ENCODE results near the gene GRIK3.

GRIK3 gene

DNA sequence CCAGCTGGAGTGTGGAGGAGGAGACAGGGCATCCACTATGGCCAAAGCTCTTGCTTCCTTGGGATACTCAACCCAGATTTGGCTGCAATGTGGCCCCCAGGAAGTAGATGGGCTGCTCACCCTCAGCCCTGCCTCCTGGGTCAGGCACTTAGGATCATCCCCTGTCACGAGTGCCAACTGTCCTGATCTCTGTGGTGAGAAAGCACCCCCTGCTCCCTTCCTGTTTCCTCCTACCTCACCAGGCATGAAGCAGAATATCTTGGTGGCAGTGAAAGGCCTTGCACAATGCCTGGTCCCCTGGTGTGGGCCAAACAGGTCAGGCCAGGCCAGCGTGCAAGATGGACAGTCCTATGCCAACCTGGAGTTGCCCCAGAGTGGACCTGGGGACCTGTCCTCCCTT is 211.7 kb downstream of the GRIK3 start:
- DNase-seq (ENCODE audit: low read depth), result no peak

DNA sequence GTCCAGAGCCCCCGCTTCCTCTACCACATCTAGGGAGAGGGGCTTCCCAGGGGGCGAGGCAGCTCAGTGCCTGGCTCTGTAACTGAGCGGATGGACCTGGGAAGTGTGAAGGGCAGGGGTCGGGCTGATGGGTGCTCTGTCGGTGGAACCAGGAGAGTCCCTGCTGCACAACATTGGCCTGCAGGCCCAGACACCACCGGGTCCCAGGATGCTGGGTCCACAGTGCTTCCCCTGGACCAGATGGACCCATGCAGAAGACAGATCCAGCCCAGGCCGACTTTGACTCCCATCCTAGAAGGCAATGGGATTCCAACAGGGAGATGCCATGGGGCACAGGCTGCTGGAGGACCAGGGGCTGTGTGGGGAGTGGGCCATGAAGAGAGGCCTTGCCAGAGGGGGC is 212.9 kb downstream of the GRIK3 start:
- DNase-seq (ENCODE audit: low read depth), result no peak

DNA sequence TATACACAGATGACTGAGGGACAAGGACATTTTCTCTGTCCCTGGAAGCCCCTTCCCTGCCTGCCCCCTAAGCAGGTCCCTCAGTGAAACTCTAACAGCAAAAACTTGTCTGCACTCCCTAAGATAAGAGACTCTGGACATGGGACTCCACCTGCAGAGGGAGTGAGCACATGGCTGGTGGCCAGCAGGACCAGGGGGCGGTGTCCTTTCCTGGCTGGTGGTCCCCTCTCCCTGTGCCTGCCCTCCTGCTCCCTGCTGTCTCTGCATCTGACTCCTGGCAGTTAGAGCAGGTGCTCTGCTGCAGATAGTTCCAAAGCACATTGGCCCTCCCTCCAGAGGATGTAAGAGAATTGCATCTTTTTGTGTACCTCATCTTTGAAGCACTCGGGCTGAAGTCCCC is 215.5 kb downstream of the GRIK3 start:
- no peak for DNase-seq (ENCODE audit: low read depth)

DNA sequence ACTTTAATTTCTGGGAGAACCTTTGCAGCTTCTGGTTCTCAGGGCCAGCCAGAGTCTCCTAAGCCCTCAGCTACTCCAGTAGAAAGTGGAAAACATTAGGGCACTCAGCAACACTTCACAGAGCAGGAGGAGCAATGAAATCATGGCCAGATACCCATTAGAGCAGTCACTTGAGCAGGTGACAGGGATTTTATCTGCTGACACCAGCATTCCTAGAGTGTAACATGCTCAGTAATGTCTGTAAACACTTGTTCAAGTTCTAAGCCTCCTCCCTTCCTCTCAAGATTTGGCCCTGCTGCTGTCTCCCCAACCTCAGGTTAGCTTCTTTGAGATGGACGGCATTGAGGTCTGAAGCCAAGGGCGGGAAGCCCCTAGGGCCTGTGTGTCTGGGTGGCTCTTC is 218.0 kb downstream of the GRIK3 start:
- DNase-seq (ENCODE audit: low read depth), result no peak

DNA sequence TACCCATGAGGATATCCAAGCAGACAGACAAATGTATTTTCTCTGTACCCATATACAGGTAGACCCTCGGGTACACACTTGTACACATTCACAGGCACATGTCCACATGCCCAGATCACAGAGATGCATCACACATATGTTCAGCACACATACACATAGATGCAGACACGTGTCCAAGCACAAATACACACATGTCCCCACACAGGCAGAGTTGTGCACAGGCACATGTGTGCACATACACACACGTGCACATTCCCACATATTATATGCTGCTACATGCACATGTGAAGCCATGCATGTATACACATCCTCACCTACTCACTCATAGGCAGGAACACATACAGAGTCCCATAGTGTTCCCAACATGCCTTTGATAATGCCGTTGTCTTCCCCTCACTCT is 219.5 kb downstream of the GRIK3 start:
- no peak for DNase-seq (ENCODE audit: low read depth)

DNA sequence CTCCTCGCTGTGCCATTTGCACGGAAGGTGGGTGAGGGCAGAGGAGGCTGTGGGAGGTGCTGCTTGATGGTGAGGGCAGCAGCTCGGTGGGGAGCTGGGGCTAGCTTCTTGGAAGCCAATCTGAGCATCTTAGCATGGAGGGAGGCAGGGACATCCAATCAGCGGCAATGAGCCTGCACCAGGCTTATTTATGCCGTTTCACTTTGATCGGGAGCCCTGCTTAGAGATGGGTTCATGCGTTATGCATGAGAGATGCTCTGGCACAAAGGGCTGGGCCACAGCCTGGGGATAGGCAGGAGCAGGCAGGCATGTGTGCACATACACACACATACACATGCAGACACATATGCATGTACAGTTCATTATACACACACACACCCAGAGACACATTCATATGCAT is 220.2 kb downstream of the GRIK3 start:
- DNase-seq (ENCODE audit: low read depth), result no peak

DNA sequence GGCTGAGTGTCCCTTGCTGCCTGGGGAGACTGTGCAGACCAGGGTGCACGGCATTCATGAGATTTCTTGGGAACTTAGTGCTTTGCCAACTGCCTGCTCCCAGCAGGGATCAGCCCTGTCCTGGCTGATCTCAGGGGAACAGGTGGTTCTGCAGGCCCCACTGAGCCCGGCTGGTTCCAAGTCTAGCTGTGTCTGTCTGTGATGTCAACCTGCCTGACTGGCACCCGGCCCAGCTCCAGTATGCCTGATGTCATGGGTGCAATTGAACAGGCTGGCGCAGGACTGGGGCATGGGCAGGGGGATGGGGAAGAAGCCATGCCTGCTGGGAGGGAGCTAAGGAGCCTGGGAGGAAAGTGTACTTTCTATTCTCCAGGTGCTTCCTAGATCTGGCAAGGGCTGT is 227.1 kb downstream of the GRIK3 start:
- no peak for DNase-seq (ENCODE audit: low read depth)

DNA sequence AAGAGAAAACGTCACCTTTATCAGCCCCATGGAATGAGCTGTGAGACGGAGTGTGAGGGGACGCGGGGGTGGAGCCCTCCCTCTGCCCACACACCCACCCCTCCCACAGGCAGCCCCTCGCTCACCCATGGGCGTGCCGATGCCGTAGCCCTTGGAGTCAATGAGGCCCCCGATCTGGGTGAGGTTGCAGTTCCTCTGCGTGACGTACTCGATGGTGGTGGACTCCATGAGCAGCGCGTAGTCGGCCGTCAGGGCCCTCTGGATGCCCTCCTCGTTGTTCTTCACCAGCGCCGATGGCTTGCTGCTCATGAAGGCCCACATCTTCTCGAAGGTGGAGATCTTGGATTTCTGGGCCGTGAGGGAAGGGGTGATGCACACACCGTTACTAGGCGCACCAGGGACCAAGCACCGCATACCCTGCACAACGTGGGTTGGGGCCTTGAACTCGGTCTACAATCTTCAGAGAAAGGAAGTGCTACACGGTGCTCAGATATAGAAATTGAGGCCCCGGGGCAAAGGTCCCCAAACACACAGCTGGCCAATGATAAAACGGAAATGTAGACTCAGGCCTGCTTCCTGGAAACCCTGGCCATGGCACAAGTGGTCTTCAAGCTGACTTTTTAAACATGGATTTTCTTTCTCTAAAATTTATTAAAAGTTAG is 228.2 kb downstream of the GRIK3 start:
- DNase-seq (ENCODE audit: low read depth), result no peak

DNA sequence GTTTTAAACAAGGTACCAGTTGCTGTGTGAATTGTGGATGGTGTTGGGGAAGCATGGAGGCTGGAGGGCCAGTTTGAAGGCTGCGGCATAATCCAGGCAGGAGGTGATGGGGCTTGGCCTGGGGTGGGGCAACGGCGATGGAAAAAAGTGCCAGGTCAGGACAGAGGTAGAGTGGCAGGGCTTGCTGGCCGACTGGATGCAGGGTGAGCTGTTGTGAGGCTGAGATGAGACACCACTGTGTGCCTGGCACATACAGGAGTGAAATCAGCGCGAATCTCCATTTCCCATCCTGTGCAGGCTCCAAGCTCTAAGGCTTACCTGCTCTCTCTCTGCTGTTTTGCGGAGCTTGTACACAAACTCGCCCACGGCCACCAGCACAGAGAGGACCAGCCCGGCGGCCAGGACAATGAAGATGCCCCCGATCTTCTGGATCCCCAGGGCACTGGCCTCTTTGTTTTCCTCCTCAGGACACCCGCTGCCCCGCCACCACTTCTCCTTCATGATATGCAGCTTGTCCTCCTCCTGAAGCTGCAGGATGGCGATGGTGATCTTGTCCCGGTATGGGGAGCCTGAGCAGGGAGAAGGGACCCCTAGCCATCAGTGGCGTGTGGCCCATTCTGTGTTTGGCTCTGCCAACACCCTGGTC is 229.5 kb downstream of the GRIK3 start:
- no peak for DNase-seq (ENCODE audit: low read depth)

DNA sequence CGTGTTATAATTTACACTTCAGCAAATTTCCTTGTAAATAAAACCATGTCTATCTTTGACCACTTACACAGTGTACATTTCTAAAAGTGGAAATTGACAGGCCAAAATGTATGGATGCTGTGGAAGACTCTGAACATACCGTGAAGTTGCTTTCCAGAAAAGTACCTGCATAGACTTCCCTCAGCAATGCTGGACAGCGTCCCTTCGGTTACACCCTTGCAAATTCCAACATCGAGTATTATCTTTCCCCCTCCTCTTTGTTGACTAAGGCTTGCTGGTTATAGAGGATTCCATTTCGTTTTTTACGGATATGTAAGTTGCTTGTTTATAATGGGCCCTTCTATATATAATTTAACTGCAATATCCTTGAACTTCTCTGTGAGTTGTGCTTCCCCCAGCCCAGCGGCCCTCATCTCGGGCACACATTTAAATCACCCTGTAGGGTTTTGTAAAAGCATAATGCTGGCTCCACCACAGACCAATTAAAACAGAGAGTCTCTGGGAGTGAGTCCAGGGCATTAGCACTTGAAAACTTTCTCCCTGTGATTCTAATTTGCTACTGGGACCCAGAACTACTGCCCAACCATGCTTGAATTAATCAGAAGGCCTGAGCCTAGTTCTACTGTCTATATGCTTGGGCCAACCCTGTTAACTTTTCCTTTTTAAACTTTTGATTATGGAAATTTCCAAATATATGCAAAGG is 230.3 kb downstream of the GRIK3 start:
- DNase-seq (ENCODE audit: low read depth), result no peak

DNA sequence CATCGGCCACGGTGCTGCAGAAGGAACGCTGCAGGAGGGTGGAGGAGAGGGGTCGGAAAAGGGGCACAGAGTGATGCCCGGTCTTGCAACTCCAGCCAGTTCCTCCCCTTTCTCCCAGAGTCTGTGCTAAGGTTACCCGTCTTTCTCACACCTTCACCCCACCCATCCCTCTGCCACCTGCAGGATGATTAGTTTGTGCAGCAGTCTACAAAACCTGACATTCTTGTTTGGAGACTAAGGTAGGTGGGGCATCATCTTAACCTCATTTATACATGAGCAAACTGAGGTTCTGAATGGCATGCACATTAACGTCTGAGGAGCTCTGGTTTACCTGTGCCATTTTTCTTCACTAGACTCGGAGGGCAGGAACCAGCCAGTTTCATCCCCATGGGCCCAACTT is 232.3 kb downstream of the GRIK3 start:
- DNase-seq (ENCODE audit: low read depth), result no peak

DNA sequence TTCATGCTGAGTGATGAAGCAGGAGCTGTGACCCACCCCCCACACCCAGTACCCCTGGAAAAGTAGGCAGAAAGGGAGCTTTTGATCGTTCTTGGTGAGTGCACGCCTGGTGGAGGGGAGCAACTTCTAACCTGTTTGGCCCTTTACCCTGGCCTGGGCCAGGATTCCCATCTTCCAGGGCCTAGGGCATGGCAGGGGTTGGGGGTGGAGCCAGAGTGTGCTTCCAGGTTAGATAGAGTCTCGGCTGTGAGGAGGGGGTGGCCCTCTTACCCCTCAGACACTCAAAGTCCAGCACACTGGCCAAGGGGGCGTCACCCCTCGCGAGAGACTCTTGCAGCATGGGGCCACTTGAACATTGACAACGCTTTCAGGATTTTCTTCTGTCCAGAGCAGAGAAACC is 236.6 kb downstream of the GRIK3 start:
- no peak for DNase-seq (ENCODE audit: low read depth)

DNA sequence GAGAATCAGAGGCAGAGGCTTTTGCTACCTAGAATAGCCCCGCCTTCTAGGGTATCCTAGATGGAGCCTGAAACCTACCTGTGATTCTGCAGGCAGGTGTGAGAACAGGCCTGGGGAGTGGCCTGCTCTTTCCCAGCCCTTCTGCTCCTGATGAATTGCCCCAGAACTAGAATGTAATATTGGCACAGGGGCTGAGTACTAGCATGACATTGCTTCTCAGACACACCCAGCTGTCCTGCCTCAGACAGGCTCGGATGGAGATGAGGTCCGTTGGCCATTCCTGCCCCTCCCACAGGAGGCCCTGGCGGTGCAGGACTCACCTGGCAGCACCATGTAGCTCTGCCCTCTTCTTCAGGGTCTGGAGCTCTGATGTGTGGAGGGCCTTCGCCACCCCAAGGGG is 237.6 kb downstream of the GRIK3 start:
- no peak for DNase-seq (ENCODE audit: low read depth)

DNA sequence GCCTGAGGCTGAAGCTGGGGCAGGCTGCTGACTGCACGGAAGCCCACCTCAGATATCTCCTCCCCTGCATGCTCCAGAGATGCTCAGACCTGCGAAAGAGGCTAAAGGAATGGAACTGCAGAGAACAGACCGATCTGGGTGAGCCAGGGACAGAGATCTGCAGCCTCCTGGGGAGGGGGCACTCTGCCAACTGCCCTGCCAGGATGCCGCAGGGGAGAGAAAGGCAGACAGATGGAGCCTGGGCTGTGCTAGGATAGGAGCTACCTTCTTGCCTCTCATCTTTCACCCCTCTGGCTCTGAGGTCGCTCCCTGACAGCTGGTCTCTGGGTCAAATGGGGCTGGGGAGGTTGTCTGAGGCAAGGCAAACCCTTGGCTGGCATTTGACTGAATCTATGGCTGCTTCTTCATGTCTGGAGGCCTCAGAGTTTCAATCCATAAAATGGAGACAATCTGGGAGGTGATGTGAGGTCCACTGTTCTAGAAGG is 238.2 kb downstream of the GRIK3 start:
- DNase-seq (ENCODE audit: low read depth), result no peak

DNA sequence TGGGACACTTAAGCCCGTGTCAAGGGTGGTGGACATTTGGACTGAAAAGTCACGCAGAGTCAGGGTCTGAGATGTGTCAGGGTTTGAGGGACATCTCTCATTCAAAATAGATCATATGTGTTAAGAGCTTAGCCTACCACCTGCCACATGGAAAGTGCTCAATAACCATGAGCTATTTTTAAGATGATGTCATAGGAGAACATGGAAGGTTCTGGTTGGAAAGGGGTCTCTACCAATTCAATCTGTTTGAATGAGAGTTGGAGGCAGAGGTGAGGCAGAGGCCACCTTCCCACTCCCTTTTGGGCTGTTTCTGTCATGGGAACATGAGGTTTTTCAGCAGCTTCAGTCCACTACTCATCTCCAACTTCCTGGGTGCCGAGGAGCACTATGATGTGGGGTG is 239.9 kb downstream of the GRIK3 start:
- DNase-seq (ENCODE audit: low read depth), result no peak

DNA sequence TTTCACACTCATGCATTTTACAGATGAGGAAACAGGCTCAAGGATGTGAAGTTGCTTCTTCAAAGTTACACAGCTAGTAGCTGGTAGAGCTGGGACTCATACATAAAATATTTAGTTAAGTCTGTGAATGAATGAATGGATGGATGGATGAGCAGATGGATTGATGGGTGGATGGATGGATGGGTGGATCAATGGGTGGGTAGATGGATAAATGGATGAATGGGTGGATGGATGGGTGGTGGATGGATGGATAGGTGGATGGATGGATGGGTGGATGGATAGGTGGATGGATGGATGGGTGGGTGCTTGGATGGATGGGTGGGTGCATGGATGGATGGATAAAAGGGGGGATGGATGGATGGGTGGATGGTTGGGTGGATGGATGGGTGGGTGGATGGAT is 240.9 kb downstream of the GRIK3 start:
- no peak for DNase-seq (ENCODE audit: low read depth)

DNA sequence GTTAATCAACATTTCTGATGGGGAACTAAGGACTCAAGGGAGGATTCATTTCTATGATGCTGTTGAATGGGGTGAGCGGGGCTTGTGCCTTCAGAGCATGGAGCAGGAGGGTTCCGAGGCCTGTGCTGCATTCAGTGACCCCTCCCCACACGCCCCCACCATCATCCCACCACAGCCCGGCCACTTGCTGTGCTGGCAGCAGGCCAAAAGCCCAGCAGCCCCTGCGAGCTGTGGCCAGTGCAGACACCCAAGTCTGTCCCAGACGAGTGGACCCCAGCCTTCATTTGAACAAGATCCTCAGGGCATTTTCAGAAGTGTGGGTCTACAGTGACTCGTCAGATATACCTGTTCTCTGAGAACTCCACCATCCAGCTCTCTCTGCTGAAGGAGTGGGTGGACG is 242.0 kb downstream of the GRIK3 start:
- DNase-seq (ENCODE audit: low read depth), result no peak

DNA sequence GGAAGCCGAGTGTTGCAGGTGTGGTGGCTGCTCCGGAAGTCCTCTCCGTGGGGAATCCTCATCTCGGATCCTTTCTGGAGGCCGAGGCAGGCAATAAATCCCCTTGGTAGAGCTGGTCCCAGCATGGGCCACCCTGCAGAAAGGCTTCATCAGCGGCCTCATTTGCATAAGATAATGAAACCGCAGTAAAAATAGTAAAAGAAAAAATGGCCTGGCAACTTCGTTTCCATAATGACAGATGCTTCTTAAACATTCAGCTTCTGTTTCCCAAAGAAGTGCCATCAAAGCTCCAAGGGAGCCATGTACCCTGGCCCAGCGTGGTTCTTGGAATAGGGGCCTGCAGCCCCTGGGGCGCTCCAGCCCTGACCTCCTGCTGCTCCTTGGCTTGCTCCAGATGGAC is 244.1 kb downstream of the GRIK3 start:
- DNase-seq (ENCODE audit: low read depth), result no peak

DNA sequence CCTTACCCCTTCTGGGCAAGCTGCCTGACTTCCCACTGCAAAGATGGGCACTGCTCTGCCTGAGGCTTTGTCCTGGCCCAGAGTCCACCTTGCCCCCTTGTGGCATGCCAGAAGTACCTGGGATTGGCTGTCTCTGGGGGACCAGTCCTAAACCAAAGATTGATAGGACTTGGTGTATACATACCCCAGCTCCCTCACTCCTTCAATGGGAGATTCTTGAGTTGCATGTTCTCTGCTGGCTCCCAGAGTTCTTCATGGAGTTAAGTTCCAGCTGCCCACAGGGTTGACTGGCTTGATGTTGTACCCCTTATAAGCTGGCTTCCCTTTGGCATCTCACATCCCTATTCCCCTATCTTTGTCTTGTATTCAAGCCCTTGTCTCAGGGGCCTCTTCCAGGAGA is 244.8 kb downstream of the GRIK3 start:
- DNase-seq (ENCODE audit: low read depth), result no peak

DNA sequence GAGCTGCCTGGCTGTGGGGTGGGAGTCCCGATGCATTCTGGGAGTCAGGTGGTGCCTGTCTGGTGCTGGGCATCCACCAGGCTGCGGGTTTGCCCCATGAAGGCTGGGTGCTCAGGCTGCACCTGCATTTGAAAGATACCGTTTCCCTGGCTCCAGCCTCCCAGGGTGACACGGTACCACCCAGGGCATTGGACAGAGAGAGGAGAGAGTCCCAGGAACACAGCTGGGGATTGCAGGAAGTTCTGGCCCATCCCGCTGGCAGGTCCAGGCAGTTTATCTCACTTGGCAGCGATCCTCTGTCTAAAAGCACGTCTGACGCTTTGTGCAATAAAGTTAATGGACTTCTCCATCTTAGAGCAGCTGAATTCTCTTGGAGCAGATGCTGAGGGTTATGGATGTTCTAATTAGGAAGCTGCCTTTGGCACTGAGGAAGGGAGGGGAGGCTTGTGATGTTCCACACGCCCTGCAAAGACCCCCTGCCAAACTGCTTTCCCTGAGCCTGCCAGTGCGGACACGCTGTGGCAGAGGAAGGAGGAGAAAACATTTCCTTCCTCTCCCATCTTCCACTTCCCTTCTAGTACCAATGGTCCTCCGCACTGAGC is 246.9 kb downstream of the GRIK3 start:
- DNase-seq (ENCODE audit: low read depth), result no peak

DNA sequence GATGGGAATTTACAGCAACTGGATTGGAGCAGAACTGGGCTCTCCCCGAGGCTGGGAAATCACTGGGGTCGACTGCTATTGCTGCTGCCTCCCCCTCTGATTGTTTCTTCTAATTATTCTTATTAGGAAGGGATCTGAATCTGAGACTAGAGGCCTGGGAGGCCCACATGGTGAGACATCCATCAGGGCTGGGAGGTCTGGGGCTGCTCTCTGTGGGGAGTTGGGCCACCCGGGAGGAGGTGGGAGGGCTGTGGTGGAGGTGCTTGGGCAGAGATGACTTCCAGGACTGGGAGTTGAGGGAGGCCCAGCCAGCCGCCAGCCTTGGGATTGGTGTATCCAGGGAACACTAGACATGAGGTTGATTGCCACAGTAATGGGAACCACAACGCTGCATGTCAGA is 247.9 kb downstream of the GRIK3 start:
- DNase-seq (ENCODE audit: low read depth), result no peak

DNA sequence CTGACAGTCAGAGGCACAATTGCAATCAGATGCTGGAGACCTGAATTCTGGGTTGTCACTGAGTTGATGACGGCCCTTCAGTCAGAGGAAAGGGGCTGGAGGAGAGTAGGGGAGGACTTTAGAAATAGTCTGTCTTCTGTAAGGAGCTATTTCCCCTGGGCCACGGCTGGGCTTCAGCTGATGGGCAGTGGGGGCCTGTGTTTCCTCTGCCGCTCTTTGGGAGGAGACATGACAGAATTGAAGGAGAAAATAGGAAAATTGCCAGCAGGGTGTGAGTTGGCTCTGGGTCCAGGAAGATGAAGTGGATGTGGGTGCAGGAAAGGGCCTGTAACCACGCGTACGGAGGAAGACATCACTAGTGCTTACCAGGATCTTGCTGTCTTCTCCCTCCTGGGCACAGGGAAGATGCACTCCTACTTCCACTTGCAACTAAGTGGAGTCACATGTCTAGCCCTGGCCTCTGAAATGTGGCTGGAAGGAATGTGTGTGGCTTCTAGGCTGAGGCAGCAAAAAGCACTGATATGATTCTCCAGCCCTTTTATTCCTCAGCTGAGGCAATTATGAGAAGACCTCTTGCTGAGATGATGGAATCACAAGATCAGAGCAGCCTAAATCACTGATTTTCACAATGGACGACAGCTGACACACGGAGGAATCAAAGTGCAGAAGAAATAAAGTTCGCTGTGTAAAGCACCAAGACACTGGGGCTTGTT is 250.0 kb downstream of the GRIK3 start:
- no peak for DNase-seq (ENCODE audit: low read depth)

Measured in HS-5 (cell line).